GM12874 (cell line): ENCODE measurements around the gene THBS3.

ENCODE experiments used
- CTCF ChIP-seq: IDR thresholded peaks from 2 replicates; pipeline ENCODE4 v1.5.1; 2011; ENCODE audit warnings: low read depth, mild to moderate bottlenecking, control low read depth, low read length, moderate library complexity; ENCODE audit not compliant: insufficient read depth

The THBS3 gene

GRCh38 chr1:155178441-155179111, 29.1 kb downstream of the THBS3 start:
- no peak for TF ChIP-seq CTCF

- no peak for TF ChIP-seq CTCF
Observed at GRCh38 chr1:155177918-155178281, 29.8 kb downstream of the THBS3 start.

GRCh38 chr1:155177192-155177917, 30.3 kb downstream of the THBS3 start:
- TF ChIP-seq CTCF = no peak

- TF ChIP-seq CTCF = peak; percentile 92
Observed at GRCh38 chr1:155176544-155177071, 31.1 kb downstream of the THBS3 start.

GRCh38 chr1:155175927-155176371, 31.7 kb downstream of the THBS3 start:
- TF ChIP-seq CTCF = peak; percentile 37

GRCh38 chr1:155175281-155175926, 32.3 kb downstream of the THBS3 start:
- no peak for TF ChIP-seq CTCF
